Endothelial cell (in vitro differentiated cells): ENCODE results near the gene RGS3. TPM values are rescaled to one million over a fixed set of nuclear protein-coding genes. Genes with fewer than 3 reads are reported as not detected.

Experiments
- DNase-seq: peaks from one replicate; pipeline ENCODE4 v3.0.0; 2021; ENCODE audit warnings: low spot score
- H3K27ac Mint-ChIP-seq: one replicate; pipeline ENCODE4 v1.8.0; 2021; ENCODE audit warnings: mixed read lengths, inconsistent platforms; ENCODE audit not compliant: unreplicated experiment
- H3K27me3 Mint-ChIP-seq: one replicate; pipeline ENCODE4 v1.8.0; 2021; ENCODE audit warnings: mild to moderate bottlenecking, moderate library complexity, mixed read lengths, inconsistent platforms; ENCODE audit not compliant: unreplicated experiment
- H3K36me3 Mint-ChIP-seq: one replicate; pipeline ENCODE4 v1.8.0; 2021; ENCODE audit warnings: mild to moderate bottlenecking, low read depth, mixed read lengths, inconsistent platforms; ENCODE audit not compliant: unreplicated experiment
- H3K4me1 Mint-ChIP-seq: one replicate; pipeline ENCODE4 v1.8.0; 2021; ENCODE audit warnings: mild to moderate bottlenecking, mixed read lengths, inconsistent platforms; ENCODE audit not compliant: unreplicated experiment
- H3K4me3 Mint-ChIP-seq: one replicate; pipeline ENCODE4 v1.8.0; 2021; ENCODE audit warnings: mild to moderate bottlenecking, mixed read lengths, inconsistent platforms; ENCODE audit not compliant: unreplicated experiment
- H3K9me3 Mint-ChIP-seq: one replicate; pipeline ENCODE4 v1.8.0; 2021; ENCODE audit warnings: mixed read lengths, inconsistent platforms; ENCODE audit not compliant: unreplicated experiment
- total RNA-seq: library from RNA; stranded (reverse); fragmentation: NEBNext Ultra II Directional; extraction: Animal tissue kit (Norgen Biotek cat#: 25700); gene quantifications from one replicate; pipeline ENCODE4 v1.2.1, GENCODE V29; 2021; ENCODE audit not compliant: unreplicated experiment
- TF ChIP-seq, protein P1 (sequence below): fragments of 200-600 bp; sonication (generic); IDR thresholded peaks from one replicate; pipeline ENCODE4 v1.5.0; 2021; ENCODE audit warnings: antibody characterized with exemption; ENCODE audit not compliant: unreplicated experiment

The RGS3 gene
- total RNA-seq, 1 donor from 2014 or later, result 474 TPM

DNA sequence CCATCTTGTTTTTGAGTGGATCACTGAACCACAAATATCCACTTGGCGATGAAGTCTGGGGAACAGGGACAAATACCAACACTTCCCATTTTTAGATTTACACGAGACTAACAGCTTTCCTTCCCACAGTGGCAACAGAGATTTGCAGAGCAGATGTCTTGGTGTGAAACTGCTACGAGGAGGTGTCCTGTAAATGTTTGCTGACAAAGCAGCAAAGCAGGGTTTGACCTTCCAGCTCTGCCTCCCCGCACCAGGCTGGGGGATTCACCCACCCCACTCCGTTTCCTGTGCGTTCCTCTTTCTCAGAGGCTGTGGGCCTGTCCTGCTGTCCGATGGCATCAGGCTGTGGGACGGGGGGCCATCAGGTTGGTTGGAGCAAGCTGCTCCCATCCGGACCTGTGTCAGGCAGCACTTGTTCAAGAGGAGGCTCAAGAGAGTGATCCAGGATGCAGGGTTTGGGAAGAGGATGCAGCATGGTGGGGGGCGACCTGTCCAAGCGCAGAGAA is 693 bp upstream of the RGS3 start:
- H3K27ac Mint-ChIP-seq, result no peak overlapping the region
- H3K9me3 Mint-ChIP-seq, result no peaks in the 10 kb centered on the region
- peak overlapping the region; percentile 37 for H3K4me3 Mint-ChIP-seq
- peaks cover 5% of the 10 kb centered on the region for H3K36me3 Mint-ChIP-seq
- peaks cover 12% of the 10 kb centered on the region for H3K27me3 Mint-ChIP-seq
- DNase-seq, result no peak
- H3K4me1 Mint-ChIP-seq, result peaks cover 2% of the 10 kb centered on the region
- TF ChIP-seq, protein P1, sequence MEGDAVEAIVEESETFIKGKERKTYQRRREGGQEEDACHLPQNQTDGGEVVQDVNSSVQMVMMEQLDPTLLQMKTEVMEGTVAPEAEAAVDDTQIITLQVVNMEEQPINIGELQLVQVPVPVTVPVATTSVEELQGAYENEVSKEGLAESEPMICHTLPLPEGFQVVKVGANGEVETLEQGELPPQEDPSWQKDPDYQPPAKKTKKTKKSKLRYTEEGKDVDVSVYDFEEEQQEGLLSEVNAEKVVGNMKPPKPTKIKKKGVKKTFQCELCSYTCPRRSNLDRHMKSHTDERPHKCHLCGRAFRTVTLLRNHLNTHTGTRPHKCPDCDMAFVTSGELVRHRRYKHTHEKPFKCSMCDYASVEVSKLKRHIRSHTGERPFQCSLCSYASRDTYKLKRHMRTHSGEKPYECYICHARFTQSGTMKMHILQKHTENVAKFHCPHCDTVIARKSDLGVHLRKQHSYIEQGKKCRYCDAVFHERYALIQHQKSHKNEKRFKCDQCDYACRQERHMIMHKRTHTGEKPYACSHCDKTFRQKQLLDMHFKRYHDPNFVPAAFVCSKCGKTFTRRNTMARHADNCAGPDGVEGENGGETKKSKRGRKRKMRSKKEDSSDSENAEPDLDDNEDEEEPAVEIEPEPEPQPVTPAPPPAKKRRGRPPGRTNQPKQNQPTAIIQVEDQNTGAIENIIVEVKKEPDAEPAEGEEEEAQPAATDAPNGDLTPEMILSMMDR, result no peak

DNA sequence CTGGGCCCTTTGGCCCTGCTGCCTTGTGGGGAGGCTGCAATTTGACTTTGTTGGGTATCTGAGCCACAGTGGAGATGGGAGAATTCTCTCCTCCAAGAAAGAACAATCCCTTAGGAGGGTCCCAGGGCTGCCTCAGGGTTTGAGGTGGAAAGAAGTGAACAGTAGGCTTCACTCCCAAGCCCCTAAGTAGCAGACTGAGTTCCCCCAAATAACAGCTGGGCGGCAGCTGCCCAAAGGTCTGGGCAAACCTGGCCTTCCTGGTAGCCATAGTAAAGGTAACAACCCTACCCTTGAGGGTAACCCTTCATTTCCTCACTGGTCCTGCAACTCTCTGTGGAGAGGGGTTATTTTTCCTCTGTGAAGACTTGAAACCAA is 746 bp downstream of the RGS3 start:
- Mint-ChIP-seq H3K27me3 (peaks cover 12% of the 10 kb centered on the region), H3K36me3 (peaks cover 5% of the 10 kb centered on the region), H3K4me1 (peaks cover 2% of the 10 kb centered on the region), H3K27ac (no peak overlapping the region), H3K4me3 (no peak overlapping the region), H3K9me3 (no peaks in the 10 kb centered on the region)
- DNase-seq, result no peak
- TF ChIP-seq, protein P1, result no peak

DNA sequence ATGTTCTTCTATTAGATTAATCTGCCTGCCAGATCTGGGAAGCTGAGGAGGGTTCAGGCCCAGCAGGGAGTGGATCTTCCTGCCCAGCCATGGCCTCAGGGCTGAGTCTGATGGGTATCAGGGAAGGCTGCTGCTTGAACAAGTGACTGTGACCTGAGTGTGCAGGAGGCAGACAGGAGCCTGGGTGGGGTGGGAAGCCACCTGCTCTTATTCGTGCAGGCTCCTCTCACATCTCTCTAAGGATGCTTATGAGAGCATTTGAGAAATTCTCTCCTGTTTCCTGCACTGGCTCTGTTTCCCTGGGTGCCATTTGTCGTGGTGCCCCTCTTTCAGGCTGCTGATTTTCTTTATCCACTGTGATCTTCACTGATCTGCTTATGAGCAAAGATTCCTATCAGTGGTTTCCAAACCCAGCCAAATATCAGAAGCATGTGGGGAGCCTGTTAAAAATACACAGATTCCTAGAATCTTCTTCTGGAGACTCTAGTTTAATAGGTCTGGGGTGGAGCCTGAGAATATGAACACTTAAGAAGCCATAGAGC is 2.1 kb downstream of the RGS3 start:
- DNase-seq, result no peak
- TF ChIP-seq, protein P1, result no peak
- Mint-ChIP-seq H3K4me3 (no peak overlapping the region), H3K9me3 (no peaks in the 10 kb centered on the region), H3K27me3 (peaks cover 12% of the 10 kb centered on the region), H3K4me1 (peaks cover 7% of the 10 kb centered on the region), H3K27ac (no peak overlapping the region), H3K36me3 (peaks cover 5% of the 10 kb centered on the region)

DNA sequence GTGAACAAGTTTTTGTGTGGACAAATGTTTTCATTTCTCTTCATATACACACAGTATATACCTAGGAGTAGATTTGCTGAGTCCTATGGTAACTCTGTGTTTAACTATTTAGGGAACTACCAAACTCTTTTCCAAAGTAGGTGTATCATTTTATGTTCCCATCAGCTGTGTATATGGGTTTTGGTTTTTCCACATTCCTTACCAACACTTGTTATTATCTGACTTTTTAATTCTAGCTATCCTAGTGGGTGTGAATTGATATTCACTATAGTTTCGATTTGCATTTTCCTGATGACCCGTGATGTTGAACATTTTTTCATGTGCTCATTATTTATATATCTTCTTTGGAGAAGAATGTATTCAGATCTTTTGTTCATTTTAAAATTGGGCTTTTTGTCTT is 3.7 kb downstream of the RGS3 start:
- H3K36me3 Mint-ChIP-seq, result no peaks in the 10 kb centered on the region
- no peak overlapping the region for H3K4me3 Mint-ChIP-seq
- H3K9me3 Mint-ChIP-seq, result no peaks in the 10 kb centered on the region
- no peak overlapping the region for H3K27ac Mint-ChIP-seq
- peaks cover 14% of the 10 kb centered on the region for H3K4me1 Mint-ChIP-seq
- peaks cover 12% of the 10 kb centered on the region for H3K27me3 Mint-ChIP-seq
- DNase-seq, result no peak
- TF ChIP-seq, protein P1, result no peak

DNA sequence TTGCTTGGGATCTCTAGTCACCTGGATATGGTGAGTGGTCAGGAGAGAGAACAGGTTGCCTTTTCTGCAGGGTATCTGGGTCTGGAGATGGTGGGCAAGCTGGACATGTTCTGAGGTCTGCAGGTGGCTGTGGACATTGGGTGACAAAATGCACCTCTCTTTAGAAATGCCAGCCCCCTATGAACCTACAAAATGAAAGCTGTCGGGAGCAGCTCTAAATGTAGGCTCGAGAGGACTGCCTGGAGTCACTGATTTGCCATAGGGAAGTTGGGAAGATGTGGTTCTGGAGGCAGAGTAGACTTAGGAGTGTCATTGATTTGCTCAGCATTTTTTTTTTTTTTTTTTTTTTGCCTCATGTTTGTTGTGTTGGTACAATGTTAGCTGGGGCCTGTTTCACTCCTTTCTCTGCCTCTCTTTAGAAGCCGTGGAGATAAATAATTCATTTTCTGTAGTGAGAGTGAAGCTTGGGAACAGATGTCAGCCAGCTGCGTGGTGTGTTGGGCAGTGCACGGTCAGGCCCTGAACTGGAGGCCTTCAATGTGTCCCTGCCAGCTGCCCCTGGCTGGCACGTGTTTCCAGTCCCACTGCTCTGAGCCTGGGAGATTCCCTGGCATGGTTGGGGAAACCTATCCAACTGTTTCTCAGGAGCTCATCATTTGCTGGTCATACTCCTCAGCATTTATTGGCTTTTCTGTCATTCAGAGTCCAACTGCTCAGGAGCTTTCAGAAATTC is 5.4 kb downstream of the RGS3 start:
- no peak overlapping the region for H3K27ac Mint-ChIP-seq
- H3K4me3 Mint-ChIP-seq, result no peak overlapping the region
- no peaks in the 10 kb centered on the region for H3K36me3 Mint-ChIP-seq
- H3K4me1 Mint-ChIP-seq, result peaks cover 14% of the 10 kb centered on the region
- peaks cover 2% of the 10 kb centered on the region for H3K27me3 Mint-ChIP-seq
- TF ChIP-seq, protein P1, result no peak
- no peaks in the 10 kb centered on the region for H3K9me3 Mint-ChIP-seq
- no peak for DNase-seq
